HG03025 (cell line): Measurements from ENCODE around the gene MYO18A.

Experiments
- ATAC-seq: cut with Tn5 transposase; IDR thresholded peaks from one replicate; pipeline ENCODE4 v1.9.1; 2021; ENCODE audit warnings: mild to moderate bottlenecking, moderate library complexity; ENCODE audit not compliant: unreplicated experiment, low FRiP score

Gene MYO18A

GRCh38 chr17:29038085-29038795 lies 142.0 kb downstream of the MYO18A start:
- ATAC-seq, result no peak

- no peak for ATAC-seq
These were observed 142.5 kb downstream of the MYO18A start for GRCh38 chr17:29037739-29038084.

- ATAC-seq, result no peak
These were observed 143.6 kb downstream of the MYO18A start for GRCh38 chr17:29036584-29036983.

- ATAC-seq, result no peak
These were observed 145.7 kb downstream of the MYO18A start for GRCh38 chr17:29034510-29034909.

- ATAC-seq, result no peak
These were observed 147.4 kb downstream of the MYO18A start for GRCh38 chr17:29032857-29033197.

GRCh38 chr17:29032013-29032856 lies 148.0 kb downstream of the MYO18A start:
- no peak for ATAC-seq

- no peak for ATAC-seq
These were observed 148.7 kb downstream of the MYO18A start for GRCh38 chr17:29031488-29031887.

- no peak for ATAC-seq
These were observed 155.8 kb downstream of the MYO18A start for GRCh38 chr17:29024316-29024952.

GRCh38 chr17:29022074-29022473 lies 158.1 kb downstream of the MYO18A start:
- ATAC-seq, result no peak

- no peak for ATAC-seq
These were observed 159.0 kb downstream of the MYO18A start for GRCh38 chr17:29021226-29021625.
